Type B pancreatic cell (in vitro differentiated cells): ENCODE data around the gene CLUH. TPM values are rescaled to one million over a fixed set of nuclear protein-coding genes. Genes with fewer than 3 reads are reported as not detected.
"Not testable (repeated sequence)": the region's sequence is repeated elsewhere in the genome, so short reads cannot be mapped to it uniquely, and the experiment has no call there.

Source experiments
- DNase-seq: peaks from one replicate; pipeline ENCODE4 v3.0.0; 2021; ENCODE audit warnings: mixed read lengths; ENCODE audit not compliant: unreplicated experiment; ENCODE audit errors: extremely low spot score
- H3K27ac Mint-ChIP-seq: 2 replicates; pipeline ENCODE4 v1.8.0; 2021; ENCODE audit warnings: mild to moderate bottlenecking, mixed read lengths
- H3K27me3 Mint-ChIP-seq: 2 replicates; pipeline ENCODE4 v1.8.0; 2021; ENCODE audit warnings: mixed read lengths
- H3K36me3 Mint-ChIP-seq: 2 replicates; pipeline ENCODE4 v1.8.0; 2021; ENCODE audit warnings: mixed read lengths
- H3K4me1 Mint-ChIP-seq: one replicate; pipeline ENCODE4 v1.8.0; 2021; ENCODE audit warnings: mixed read lengths; ENCODE audit not compliant: unreplicated experiment
- H3K4me3 Mint-ChIP-seq: 2 replicates; pipeline ENCODE4 v1.8.0; 2021; ENCODE audit warnings: mild to moderate bottlenecking, mixed read lengths
- H3K9me3 Mint-ChIP-seq: 2 replicates; pipeline ENCODE4 v1.8.0; 2021; ENCODE audit warnings: mixed read lengths
- microRNA-seq: library from miRNA; unstranded; fragments of <30 nt; microRNA quantifications from one replicate; pipeline ENCODE4, GENCODE V29; 2020
- total RNA-seq: library from RNA; stranded (reverse); gene quantifications from 2 replicates; pipeline ENCODE4 v1.2.1, GENCODE V29; 2021; ENCODE audit warnings: low replicate concordance
- TF ChIP-seq, protein P1 (sequence below): fragments of 200-600 bp; sonication (generic); conservative IDR thresholded peaks from 2 replicates; pipeline ENCODE4 v1.5.0; 2021; ENCODE audit warnings: antibody characterized with exemption, mild to moderate bottlenecking

The CLUH gene
- total RNA-seq, 1 donor from 2014 or later, result 77.0 TPM

DNA sequence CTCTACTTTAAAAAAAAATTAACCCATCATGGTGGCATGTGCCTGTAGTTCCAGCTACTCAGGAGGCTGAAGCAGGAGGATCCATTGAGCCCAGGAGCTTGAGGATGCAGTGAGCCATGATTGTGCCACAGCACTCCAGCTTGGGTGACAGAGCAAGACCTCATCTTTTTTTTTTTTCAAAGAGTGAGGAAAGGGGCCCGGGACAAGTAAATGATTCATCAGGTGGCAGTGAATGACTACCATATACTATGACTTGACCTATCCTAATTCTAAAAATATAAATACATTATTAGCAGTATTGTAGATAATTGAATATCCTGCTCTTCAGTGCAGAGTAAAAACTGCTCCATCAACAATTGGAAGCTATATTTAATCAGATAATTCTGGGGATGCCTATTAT lies 55.3 kb downstream of the CLUH start:
- H3K27ac Mint-ChIP-seq, result no peak overlapping the region
- TF ChIP-seq, protein P1, sequence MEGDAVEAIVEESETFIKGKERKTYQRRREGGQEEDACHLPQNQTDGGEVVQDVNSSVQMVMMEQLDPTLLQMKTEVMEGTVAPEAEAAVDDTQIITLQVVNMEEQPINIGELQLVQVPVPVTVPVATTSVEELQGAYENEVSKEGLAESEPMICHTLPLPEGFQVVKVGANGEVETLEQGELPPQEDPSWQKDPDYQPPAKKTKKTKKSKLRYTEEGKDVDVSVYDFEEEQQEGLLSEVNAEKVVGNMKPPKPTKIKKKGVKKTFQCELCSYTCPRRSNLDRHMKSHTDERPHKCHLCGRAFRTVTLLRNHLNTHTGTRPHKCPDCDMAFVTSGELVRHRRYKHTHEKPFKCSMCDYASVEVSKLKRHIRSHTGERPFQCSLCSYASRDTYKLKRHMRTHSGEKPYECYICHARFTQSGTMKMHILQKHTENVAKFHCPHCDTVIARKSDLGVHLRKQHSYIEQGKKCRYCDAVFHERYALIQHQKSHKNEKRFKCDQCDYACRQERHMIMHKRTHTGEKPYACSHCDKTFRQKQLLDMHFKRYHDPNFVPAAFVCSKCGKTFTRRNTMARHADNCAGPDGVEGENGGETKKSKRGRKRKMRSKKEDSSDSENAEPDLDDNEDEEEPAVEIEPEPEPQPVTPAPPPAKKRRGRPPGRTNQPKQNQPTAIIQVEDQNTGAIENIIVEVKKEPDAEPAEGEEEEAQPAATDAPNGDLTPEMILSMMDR, result no peak
- no peak overlapping the region for H3K4me3 Mint-ChIP-seq
- no peaks in the 10 kb centered on the region for H3K4me1 Mint-ChIP-seq
- H3K36me3 Mint-ChIP-seq, result peaks cover 30% of the 10 kb centered on the region
- no peak for DNase-seq
- H3K9me3 Mint-ChIP-seq, result no peaks in the 10 kb centered on the region
- H3K27me3 Mint-ChIP-seq, result no peaks in the 10 kb centered on the region

DNA sequence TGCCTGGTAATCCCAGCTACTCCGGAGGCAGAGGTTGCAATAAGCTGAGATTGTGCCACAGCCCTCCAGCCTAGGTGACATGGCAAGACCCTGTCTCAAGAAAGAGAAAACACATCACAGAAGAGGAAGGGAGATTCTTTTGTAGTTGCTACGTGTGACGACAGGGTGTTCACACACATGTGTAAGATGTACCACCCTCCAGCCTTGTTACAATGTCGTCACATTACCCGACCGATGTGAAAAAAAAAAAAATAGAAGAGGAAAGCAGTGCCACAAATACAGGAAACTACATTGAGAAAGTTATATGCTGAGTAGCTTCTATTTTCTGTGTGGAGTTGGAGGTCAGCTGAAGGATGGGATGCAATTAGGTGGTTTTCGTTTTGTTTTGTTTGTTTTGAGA lies 56.0 kb downstream of the CLUH start:
- no peaks in the 10 kb centered on the region for H3K27me3 Mint-ChIP-seq
- H3K27ac Mint-ChIP-seq, result no peak overlapping the region
- TF ChIP-seq, protein P1, result no peak
- no peaks in the 10 kb centered on the region for H3K4me1 Mint-ChIP-seq
- DNase-seq, result no peak
- H3K9me3 Mint-ChIP-seq, result peaks cover 3% of the 10 kb centered on the region
- H3K4me3 Mint-ChIP-seq, result no peak overlapping the region
- peaks cover 30% of the 10 kb centered on the region for H3K36me3 Mint-ChIP-seq

DNA sequence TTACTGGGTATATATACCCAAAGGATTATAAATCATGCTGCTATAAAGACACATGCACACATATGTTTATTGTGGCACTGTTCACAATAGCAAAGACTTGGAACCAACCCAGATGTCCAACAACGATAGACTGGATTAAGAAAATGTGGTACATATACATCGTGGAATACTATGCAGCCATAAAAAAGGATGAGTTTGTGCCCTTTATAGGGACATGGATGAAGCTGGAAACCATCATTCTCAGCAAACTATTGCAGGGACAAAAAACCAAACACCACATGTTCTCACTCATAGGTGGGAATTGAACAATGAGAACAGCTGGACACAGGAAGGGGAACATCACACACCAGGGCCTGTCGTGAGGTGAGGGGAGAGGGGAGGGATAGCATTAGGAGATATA lies 58.7 kb downstream of the CLUH start:
- not testable (repeated sequence) for DNase-seq, H3K27ac Mint-ChIP-seq, H3K4me1 Mint-ChIP-seq, H3K27me3 Mint-ChIP-seq, H3K4me3 Mint-ChIP-seq, H3K9me3 Mint-ChIP-seq
- H3K36me3 Mint-ChIP-seq, result peaks cover 28% of the 10 kb centered on the region

DNA sequence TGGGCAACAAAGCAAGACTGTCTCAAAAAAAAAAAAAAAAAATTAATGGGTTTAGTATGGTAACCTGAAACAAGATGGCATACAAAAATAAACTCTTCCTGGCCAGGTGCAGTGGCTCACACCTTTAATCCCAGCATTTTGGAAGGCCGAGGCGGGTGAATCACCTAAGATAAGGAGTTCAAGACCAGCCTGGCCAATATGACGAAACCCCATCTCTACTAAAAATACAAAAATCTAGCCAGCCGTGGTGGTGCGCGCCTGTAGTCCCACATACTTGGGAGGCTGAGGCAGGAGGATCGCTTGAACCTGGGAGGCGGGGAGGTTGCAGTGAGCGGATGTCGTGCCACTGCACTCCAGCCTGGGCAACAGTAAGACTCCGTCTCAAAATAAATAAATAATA lies 62.4 kb downstream of the CLUH start:
- Mint-ChIP-seq H3K27ac (no peak overlapping the region), H3K9me3 (peaks cover 3% of the 10 kb centered on the region), H3K36me3 (peaks cover 34% of the 10 kb centered on the region), H3K4me1 (no peaks in the 10 kb centered on the region), H3K27me3 (no peaks in the 10 kb centered on the region), H3K4me3 (no peak overlapping the region)
- TF ChIP-seq, protein P1, result no peak
- DNase-seq, result no peak

DNA sequence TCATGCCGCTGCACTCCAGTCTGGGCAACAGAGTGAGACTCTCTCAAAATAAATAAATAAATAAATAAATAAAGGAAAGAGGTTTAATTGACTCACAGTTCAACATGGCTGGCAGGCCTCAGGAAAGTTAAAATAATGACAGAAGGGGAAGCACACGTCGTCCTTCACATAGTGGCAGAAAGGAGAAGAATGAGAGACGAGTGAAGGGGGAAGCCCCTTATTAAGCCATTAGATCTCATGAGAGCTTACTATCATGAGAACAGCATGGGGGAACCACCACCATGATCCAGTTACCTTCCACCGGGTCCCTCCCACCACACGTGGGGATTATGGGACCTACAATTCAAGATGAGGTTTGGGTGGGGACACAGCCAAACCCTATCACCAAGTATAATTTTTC lies 63.6 kb downstream of the CLUH start:
- H3K27me3 Mint-ChIP-seq, result no peaks in the 10 kb centered on the region
- no peak for DNase-seq
- no peaks in the 10 kb centered on the region for H3K4me1 Mint-ChIP-seq
- H3K9me3 Mint-ChIP-seq, result peaks cover 3% of the 10 kb centered on the region
- H3K36me3 Mint-ChIP-seq, result peaks cover 32% of the 10 kb centered on the region
- H3K27ac Mint-ChIP-seq, result no peak overlapping the region
- H3K4me3 Mint-ChIP-seq, result no peak overlapping the region
- TF ChIP-seq, protein P1, result no peak

DNA sequence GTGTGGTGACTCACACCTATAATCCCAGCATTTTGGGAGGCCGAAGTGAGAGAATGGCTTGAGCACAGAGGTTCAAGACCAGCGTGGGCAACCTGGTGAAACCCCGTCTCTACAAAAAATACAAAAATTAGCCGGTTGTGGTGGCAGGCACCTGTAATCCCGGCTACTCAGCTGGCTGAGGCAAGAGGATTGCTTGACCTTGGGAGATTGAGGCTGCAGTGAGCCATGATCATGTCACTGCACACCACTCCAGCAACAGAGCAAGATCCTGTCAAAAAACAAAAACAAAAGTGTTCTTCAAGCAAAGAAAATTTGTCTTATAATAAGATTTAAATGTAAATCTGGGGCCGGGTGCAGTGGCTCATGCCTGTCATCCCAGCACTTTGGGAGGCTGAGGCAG lies 66.6 kb downstream of the CLUH start:
- Mint-ChIP-seq H3K9me3 (no peaks in the 10 kb centered on the region), H3K4me1 (no peaks in the 10 kb centered on the region)

More for the DNA sequence above, 66.6 kb downstream of the CLUH start:
- H3K4me3 Mint-ChIP-seq, result no peak overlapping the region
- TF ChIP-seq, protein P1, result no peak
- DNase-seq, result no peak
- H3K36me3 Mint-ChIP-seq, result peaks cover 33% of the 10 kb centered on the region
- H3K27ac Mint-ChIP-seq, result no peak overlapping the region
- H3K27me3 Mint-ChIP-seq, result no peaks in the 10 kb centered on the region

Small RNAs within 50 kb of the gene (microRNA-seq; reads per million reads assigned to microRNA genes)
- gene MIR1253 (not detected), gene MIR6776 (0.83 reads per million)

Other genes starting within 250 kb of the CLUH start
- 27.5 and 39.3 TPM in 2 replicates for gene METTL16, start 199.9 kb downstream of the CLUH start, total RNA-seq
- gene PAFAH1B1, start 118.1 kb downstream of the CLUH start, total RNA-seq, result 120 and 126 TPM in 2 replicates
- 1.3 and 1.5 TPM in 2 replicates for gene CCDC92B, start 37.9 kb upstream of the CLUH start, total RNA-seq
- 49.7 and 74.2 TPM in 2 replicates for gene RAP1GAP2, start 84.7 kb upstream of the CLUH start, total RNA-seq